Measurements from ENCODE around the gene AANAT.
A peak's percentile ranks its signal among the peaks of the same experiment; 100 is the strongest.

The AANAT gene

DNA sequence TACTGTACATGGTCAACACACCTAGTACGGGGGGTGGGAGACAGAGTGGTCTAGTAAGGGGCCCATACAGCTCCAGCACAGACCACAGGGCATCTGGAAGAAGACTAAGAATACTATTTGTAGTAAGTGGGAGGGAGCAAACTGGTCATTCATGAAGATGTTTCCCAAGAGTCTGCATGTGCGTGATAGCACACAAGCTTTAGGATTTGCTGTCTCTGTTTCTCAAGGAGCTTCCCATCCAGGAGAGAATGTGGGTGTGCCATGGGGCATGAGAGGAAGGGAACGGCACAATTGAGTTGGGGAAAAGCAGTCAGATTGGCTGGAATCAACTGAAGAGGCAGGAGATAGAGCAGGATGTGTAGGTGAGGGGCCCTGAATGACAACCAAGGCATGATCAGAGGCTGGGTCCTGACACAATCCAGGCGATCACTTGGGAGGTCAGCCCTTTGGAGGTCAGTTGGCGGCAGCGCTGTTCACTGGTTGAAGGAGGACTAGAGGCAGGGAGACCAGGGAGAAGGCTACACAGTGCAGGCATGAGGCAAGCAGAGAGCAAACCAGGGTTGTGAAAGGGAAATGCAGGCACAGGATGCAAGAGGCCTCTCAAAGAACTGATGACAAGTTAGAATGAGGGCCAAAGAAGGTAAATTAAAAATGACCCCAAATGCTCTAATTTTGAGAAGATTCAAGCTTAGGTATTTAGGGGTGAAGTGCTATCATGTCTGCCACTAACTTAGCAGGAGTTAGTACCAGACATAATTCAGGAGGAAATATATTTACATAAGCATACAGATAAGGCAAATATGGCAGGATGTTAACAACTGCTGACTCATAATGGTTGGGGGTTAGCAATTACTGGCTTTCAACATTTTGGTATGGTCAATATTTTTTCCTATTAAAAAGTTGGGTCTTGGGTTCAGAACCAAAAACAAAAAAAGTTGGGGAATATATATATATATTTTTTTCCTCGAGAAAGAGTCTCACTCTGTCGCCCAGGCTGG lies 24.8 kb upstream of the AANAT start:
- DNase-seq, result no peak

DNA sequence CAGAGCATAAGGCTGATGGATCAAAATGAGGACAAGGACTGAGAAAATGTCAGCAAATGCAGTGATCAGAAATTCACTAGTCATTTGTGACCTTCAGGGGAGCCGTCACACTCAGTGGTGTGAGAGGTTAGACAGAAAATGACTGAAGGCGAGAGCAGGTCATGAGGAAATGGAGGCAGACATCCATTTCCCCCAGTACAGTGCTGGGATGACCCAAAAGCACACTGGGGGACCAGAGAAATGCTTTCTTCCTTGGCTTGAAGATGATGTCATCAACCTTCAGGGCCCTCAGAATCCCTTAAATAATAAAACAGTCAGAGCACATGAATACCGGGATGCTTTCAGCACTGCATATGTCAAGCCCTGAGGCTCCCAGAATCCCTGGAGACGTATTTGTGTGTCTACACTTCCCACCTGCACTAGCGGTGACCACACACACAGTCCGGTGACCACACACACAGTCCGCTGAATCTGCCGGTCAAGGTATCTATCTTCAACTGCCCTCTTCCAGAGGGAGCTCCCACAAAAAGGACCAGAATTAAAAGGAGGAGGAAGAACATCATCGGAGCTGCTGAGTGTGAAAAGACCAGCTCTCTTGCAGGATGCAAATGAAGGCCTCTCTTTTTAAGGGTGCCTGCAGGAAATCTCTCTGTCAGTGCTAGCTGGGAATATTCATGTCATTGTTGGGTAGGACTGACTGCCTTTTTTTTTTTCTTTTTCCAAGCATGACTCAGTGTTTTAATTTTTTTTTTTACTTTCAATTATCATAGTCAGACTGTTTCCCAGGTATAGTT lies 22.7 kb upstream of the AANAT start:
- no peak for DNase-seq

DNA sequence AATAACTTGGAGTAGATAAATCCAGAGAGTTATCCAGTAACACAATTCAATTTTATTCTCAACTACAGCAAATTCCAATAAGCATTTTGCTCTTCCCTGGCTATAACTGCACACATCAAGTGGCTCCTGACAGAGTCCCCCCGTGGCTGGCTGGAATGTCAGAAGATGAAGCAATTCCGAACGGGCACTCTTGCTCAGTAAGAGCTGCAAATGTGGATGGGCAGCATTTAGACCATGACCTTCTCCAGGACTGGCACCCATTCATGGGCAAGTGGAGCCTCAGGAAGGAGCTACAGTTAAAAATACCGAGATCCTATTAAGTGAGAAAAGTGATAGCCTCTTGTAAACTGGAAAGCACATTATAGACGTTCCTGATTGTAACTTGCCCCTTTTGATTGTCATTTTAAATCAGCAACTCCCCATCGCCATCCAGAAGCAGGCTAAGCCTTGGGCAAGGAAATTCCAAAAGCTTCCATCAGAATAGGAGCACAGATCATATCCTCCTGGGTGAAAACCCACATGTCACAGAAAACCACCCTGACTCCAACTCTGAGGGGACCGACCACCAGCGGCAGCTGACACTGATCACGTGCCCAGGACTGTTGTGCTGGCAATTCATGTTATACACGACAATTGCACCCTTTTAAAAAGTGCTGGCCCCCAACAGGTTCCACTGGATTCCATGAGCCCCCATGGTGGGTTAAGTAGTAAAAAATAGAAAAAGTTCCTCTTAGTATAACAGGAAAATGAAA lies 21.5 kb upstream of the AANAT start:
- DNase-seq, result no peak

DNA sequence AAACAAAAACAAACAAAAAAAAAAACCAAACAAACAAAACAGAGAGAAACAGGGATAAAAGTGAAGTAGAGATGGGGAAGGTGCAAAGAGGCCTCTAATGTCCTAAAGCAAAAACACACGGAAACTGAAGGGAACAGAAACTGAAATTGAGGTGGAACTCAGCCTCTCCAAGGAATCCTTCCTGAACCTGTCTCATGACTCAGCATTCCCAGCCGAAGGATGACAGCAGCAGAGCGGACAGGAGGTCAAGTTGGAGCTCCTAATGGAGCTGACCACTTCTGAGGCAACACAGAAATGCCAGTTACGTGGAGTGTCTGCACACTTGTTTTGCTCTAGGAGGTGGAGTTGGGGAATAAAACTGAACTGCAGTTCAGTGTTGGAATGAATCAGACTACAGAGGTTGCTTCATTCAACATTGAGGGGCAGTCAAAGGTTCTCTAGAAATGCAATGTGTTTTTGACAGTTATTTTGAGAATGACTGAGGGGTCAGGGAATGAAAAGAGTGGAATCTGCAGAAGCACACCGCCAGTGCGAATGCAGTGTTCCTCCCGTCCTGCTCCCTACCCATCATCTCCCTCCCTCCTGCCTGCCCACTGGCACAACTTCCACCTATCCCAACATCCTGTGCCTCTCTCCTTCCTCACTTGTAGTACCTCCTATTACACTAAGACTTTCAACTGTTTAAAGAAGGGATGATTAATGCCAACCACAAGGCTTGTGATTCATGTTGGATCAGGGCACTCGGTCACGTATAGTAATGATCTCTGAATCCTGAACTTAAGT lies 20.8 kb upstream of the AANAT start:
- no peak for DNase-seq

DNA sequence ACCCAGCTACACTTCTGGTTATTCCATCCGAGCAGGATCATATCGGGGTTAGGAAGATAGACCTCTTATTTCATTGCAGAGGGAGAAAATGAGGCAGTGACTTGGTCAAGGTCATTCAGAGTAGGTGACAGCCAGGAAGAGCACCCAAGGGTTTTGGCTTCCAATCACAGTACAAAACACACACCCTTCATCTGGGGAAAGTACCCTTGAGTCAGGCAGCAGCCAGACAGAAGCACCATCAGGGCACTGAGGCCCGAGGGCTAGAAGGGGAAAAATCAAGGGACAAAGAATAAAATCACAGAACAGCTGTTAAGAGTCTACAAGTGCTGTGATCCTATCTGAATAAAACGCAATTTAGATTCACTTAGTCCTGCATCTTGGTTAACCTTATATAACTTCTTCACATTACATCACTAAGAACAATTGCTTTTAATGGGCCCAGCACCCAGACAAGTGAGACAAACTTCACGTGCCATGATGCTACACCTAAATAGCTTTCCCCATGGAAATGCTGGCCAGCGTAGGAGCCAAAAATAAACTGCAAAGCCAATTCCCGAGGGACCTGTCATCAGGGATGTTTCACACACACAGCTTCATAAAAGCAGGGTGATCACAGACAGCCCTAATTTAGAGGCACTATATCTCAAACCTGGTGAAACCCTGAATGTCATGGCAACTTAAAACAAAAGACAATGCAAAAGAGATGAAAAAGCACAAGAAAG lies 19.3 kb upstream of the AANAT start:
- peak; percentile 18 for DNase-seq

DNA sequence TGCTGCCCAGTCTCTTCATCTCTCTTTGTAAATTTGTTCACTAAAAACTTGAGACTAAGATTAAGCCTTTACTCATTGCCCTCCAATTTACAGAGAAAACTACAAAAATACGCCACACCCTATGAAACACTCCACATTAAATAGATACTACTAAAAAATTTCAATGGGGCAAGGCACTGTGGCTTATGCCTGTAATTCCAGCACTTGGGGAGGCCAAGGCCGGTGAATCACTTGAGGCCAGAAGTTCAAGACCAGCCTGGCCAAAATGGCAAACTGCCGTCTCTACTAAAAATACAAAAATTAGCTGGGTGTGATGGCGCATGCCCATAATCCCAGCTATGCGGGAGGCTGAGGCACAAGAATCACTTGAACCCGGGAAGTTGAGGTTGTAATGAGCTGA lies 18.3 kb upstream of the AANAT start:
- no peak for DNase-seq

DNA sequence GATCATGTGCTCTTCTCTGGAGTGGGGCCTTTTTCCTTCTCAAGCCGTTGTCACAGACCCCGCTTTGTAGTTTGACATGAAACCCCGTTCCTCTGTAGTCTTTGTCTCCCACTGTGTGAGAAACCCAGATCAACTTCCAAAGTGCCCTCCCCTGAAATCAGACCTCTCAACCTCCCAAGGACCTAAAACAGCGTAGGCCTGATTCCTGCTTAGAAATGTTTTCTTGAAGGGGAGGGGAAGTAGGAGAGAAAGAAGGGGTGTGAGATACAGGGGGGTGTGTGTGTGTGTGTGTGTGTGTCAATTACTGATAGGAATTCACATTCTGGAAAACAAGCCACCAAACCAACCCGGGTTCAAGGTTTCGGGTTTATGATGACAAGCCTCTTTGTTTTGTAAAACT lies 15.9 kb upstream of the AANAT start:
- no peak for DNase-seq

DNA sequence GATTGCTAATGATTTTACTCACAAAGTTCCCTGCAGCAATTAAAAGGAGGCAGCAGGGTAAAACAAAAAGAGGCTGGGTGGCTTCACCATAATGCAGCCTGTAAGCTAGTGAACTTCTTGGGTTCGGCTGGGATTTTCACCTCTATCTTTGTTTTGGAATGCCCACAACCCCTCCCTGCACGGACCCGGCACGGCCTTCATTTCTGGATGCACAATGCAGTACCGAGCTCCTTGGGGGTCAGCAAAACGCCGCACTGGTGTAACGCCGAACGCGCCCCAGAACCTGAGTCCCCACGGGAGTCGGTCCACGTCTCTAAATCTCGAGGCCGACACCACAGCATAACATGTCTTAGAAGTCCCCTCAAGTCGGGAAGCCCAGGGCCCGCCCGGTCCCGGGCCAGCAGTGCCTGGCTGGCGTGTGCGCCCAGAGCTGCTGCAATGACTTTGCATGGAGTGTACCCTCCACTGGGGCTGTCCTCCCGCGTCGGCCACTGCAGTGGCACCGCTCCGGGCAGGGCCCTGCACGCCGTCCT lies 15.2 kb upstream of the AANAT start:
- no peak for DNase-seq

DNA sequence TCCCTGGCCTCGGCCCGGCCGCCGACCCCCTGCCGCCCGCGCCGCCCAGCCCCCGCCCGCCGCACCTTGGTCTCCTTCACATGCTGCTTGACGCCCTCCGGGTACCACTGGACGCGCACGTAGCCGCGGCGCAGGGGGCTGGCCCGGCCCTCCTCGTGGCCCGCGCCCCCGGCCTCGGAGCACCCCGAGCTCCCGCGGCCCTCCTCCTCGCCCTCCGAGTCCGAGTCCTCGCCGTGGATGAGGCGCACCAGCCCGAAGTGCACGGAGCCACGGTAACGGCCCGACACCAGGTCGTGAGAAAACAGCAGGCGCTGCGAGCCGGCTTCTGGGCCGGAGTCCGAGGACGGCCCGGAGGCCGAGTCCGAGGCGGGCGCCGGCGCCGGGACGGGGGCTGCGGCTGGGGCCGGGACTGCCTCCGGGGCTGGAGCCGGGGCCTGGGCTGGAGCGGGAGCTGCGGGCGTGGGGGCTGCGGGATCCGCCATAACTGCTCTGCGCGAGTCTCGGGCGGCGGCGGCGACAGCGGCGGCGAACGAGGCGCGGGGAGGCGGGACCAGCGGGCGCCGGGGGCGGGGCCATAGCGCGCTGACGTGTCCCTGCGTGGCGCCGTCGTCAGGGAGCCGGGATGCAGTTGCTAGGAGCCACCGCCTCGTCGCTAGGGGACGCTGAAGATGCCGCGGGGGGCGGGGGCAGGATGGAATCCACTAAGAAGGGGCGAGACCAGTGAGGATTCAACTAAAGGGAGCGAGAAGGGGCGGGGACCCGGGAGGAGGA lies 14.6 kb upstream of the AANAT start, which contains the start of gene UBE2O:
Gene UBE2O (minus strand): TSS at position 493 of the 771 bp plus-strand sequence. CDS start 11 bp downstream, at position 482.
- DNase-seq, result peak; percentile 91

DNA sequence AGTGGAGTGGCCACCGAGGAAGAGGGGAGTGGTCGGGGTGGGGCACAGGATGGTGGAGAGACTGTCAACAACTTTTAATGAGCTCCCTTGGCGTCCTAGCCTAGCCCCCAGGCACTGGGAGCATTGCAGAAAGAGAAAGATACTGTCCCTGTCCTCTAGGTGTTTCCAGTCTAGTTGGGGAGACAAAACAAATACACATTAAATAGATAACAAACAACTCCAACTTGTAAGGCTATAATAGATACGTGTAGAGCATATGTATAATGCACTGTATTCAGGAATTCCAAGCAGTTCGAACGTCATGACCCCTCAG lies 14.0 kb upstream of the AANAT start:
- DNase-seq, result no peak

DNA sequence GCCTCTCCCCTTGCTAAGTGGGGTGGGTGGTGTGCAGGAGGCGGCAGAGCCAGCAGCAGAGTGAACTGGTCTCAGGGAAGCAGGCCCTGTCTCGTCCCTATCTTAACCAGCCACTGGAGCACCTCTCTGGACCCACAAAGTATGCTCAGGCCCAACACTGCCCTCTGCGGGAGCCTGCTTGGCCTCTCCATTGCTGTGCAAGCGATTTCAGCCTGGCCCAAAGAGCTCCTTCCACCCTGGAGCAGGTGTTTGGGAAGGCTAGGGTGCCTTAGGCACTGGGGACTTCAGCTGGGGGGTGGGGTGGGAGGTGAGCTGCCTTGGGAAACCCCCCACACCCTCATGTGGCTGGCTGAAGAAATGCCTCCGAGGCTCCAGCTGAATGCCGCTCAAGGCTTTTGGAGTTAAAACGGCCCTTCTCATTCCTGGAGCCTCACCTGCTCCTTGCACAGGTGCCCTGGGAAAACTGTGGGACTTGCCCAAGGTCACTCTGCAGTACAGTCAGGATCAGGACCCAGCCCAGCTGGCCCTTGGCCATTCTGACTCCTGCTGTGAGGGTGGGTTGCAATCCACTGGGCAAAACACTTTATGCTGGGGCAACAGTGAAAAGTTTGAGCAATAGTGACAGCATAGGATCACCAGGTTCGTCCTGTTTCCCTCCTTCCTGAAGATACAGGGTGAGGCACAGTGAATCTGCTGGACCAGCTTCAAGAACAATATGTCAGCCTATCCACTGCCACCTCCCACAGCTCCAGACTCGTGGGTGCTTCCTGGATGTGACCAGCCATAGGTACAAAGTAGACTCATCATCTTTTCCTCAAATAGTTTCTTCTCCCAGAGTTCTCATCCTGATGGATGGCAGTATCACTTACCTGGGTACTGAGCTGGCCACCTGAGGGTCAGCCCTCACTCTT lies 8.6 kb upstream of the AANAT start:
- DNase-seq, result no peak

DNA sequence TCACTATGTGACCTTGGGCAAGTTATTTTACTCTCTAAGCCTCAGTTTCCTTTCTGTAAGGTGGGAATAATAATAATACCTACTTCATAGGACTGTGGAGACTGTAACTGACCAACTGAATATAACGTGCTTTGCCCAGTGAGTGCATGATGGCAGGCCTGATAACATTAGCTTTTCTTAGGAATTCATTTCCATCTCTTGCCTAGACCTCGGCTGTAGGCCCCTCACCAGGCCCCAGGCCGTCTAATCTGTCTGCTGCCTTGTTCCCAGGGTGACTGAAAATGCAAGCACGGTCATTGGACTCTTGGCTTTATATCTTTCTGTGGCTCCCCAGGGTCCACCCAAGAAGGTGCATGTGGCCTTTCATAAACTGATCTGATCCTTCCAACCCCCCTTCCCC lies 7.7 kb upstream of the AANAT start:
- DNase-seq, result no peak

DNA sequence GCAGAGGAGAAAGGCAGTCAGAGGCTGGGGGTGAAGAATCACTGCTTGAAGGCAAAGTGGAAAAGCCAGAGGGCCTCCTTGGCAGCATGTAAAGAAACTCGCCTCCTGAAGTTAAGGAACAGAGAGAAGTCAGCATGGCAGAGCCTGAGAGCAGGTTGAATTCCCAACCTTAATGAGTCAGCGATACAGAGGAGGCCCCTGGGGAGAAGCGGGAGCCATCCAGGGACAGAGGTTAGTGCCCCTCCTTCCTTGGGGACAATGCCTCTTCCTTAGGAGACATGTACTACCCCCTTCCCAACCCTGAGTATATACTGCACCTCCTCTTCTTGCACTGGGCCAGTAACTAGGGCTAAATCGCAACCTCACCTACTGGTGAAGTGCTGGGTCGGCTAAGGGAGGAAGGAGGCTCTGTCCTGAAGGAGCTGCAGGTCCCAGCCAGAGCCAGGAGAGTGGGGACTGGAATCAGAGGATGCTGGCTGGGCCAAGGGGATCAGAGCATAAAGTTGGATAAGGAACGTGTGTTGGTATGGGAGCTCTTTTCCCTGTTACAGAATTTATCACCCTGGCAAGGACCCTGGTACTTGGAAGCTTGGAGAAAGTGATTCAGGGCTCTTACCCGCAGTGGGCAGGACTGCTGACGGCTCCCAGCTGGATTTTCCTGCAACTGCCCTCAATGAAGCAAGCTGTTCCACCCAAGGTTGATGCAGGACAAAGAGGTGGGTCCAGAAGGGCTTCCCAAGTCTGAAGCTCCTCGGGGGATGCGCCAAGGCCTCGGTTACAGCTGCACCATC lies 5.4 kb upstream of the AANAT start:
- no peak for DNase-seq

DNA sequence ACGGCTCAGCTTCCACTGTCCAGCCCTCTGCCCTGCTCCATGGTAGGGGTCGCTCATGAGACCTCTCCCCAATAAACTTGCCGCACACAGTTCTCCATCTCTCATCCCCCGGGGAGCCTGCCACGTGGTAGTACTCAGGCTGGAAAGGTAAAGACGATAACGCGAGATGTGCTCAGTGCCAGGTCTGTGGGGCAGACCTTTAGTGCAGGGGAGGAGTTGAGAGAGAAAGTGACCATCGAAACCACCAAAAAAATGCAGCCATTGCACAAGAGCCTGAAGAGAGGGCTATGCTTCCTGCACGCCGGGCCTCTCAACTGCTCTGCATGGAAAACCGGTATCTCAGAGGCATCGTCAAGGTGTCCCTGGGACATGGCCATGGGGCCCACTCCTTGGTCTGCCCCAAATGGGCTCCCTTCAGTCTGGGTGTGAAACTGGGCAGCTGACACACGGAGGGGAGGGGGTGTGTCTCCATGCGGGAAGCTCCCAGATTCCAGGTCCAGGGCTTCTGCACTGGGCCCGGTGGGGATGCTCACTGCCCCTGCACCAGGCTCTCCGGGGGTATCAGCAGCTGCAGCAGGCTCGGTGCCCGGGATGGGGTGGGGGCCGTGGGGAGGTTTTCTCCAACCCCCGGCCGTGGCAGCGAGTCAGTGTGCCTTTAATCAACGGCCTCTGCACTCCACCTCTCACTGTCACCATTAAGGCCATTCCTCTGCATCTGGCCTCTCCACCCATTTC lies 4.7 kb upstream of the AANAT start:
- no peak for DNase-seq

DNA sequence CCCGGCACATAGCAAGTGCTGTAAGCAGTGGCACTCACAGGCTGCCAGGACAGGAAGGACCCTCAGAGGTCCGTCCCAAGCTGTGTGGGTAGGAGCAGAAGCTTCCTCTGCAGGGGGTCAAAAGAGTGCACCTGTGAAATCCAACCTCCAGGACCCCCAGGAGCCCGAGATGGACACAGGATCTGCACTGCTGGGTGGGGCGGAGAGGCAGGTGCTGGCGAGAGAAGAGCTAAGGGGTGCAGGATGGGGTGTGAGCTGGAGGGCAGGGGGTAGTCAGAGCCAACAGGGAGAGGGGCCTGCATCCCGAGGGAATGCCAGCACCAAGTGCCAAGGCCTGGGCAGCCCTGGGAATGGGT lies 650 bp upstream of the AANAT start:
- DNase-seq, result no peak

DNA sequence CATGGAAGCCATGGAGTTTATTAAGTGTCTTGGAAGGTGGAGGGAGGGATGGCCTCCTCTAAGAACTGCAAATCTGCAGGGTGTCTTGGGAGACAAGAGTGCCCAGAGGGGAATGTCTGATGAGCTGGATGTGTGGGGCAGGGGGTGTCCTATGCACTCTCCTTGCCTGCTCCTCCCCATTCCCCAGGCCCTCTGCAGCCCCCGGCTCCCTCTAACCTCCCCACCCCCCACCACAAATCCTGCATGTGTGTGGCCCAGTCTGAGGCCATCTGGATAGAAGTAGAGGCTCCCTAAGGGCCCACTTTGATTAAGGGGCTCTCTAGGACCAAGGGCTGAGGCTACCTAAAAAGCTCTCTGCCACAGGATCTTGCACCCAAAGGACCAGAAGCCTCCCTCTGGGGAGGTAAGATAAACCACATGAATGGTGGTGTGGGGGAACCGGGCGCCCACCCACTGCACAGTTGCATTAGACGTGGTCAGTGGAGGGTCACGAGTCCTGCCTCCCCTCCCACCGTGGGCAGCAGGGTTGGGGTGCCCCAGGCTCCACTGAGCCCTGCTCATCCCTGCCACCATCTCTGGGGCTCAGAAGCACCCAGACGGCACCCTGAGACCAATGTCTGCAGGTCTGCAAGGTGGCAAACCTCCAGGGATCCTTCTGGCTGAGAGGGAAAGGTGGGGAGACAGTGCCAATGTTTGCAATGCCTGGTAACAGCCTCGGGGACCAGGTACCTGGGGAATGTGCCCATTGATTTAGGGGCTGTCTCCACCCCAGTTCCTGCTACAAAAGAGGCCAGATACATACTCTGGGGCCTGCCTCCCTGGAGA lies 618 bp downstream of the AANAT start:
- DNase-seq, result no peak

DNA sequence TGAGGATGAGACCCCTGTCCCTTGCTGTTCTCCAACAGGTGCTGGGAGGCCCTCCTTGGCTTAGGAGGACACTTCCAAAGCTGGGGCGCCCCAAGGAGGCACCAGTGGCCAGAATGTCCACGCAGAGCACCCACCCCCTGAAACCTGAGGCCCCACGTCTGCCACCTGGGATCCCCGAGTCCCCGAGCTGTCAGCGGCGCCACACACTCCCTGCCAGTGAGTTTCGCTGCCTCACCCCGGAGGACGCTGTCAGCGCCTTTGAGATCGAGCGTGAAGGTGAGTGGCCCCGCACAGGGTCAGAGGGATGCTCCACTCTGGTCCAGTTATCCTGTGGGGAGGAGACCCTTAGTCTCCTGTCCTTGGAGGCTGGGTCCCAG lies 1.2 kb downstream of the AANAT start:
- DNase-seq, result no peak
